A549 treated with ZK216348 at 1 μM for 4 hours (cell line): ENCODE measurements around the gene CLDN24. TPM values are rescaled to one million over a fixed set of nuclear protein-coding genes. Genes with fewer than 3 reads are reported as not detected.

Source experiments
- total RNA-seq: library from RNA; stranded (reverse); fragments of 200-300 nt; extraction: Qiagen RNA extraction; gene quantifications from 5 replicates; pipeline ENCODE4 v1.2.3, GENCODE V29; 2022; ENCODE audit warnings: low read depth

The CLDN24 gene
- total RNA-seq = not detected in 5 replicates

DNA sequence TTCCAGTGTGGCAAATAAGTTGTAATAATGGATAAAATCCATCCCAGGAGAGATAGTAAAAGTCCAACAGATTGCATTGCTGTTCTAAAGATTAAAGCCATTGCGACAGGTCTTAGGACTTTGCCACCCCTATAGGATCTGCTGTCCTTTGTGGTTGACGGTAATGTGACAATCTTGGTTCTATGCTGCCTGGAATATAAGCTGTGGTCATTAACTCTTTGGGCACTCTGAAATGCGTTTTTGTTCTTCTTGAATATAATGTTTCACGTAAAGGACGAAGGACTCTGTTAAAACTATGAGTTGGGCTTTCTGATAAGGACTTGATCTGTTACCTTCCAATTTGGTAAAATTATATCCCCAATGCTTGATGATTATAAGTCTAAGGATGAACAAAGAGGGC lies at the start of gene CLDN24:
CLDN24 (minus strand) TSS at position 101 of the 400 bp plus-strand sequence; CDS start at position 101, 0 bp downstream.

GRCh38 chr4:183320211-183321059 lies 1.8 kb downstream of the CLDN24 start, which contains the start of gene CLDN22:
CLDN22 (minus strand) TSS chr4:183320276; CDS start chr4:183320218, 58 bp downstream.

Other genes with a start within 250 kb of the CLDN24 start
- gene WWC2, start 223.2 kb downstream of the CLDN24 start, total RNA-seq = 12.0 to 19.8 TPM (median 17.5 TPM) in 5 replicates
- gene CLDN22, start 2.1 kb downstream of the CLDN24 start, total RNA-seq = not detected in 5 replicates
- 8.9 to 12.1 TPM (median 9.6 TPM) in 5 replicates for gene CDKN2AIP, start 122.2 kb upstream of the CLDN24 start, total RNA-seq
- 9.5 to 11.8 TPM (median 11.6 TPM) in 5 replicates for gene ING2, start 182.6 kb upstream of the CLDN24 start, total RNA-seq